Endothelial cell (in vitro differentiated cells): ENCODE measurements around the gene PCDHGB2. TPM values are rescaled to one million over a fixed set of nuclear protein-coding genes. Genes with fewer than 3 reads are reported as not detected.
A peak's percentile ranks its signal among the peaks of the same experiment; 100 is the strongest.

Experiments
- DNase-seq: peaks from one replicate; pipeline ENCODE4 v3.0.0; 2021; ENCODE audit warnings: low spot score
- H3K27ac Mint-ChIP-seq: one replicate; pipeline ENCODE4 v1.8.0; 2021; ENCODE audit warnings: mixed read lengths, inconsistent platforms; ENCODE audit not compliant: unreplicated experiment
- H3K27me3 Mint-ChIP-seq: one replicate; pipeline ENCODE4 v1.8.0; 2021; ENCODE audit warnings: mild to moderate bottlenecking, moderate library complexity, mixed read lengths, inconsistent platforms; ENCODE audit not compliant: unreplicated experiment
- H3K36me3 Mint-ChIP-seq: one replicate; pipeline ENCODE4 v1.8.0; 2021; ENCODE audit warnings: mild to moderate bottlenecking, low read depth, mixed read lengths, inconsistent platforms; ENCODE audit not compliant: unreplicated experiment
- H3K4me1 Mint-ChIP-seq: one replicate; pipeline ENCODE4 v1.8.0; 2021; ENCODE audit warnings: mild to moderate bottlenecking, mixed read lengths, inconsistent platforms; ENCODE audit not compliant: unreplicated experiment
- H3K4me3 Mint-ChIP-seq: one replicate; pipeline ENCODE4 v1.8.0; 2021; ENCODE audit warnings: mild to moderate bottlenecking, mixed read lengths, inconsistent platforms; ENCODE audit not compliant: unreplicated experiment
- H3K9me3 Mint-ChIP-seq: one replicate; pipeline ENCODE4 v1.8.0; 2021; ENCODE audit warnings: mixed read lengths, inconsistent platforms; ENCODE audit not compliant: unreplicated experiment
- CTCF ChIP-seq: fragments of 200-600 bp; sonication (generic); IDR thresholded peaks from one replicate; pipeline ENCODE4 v1.5.0; 2021; ENCODE audit warnings: antibody characterized with exemption; ENCODE audit not compliant: unreplicated experiment
- total RNA-seq: library from RNA; stranded (reverse); fragmentation: NEBNext Ultra II Directional; extraction: Animal tissue kit (Norgen Biotek cat#: 25700); gene quantifications from one replicate; pipeline ENCODE4 v1.2.1, GENCODE V29; 2021; ENCODE audit not compliant: unreplicated experiment

Gene PCDHGB2
- total RNA-seq, 1 donor from 2014 or later = 11.1 TPM

DNA sequence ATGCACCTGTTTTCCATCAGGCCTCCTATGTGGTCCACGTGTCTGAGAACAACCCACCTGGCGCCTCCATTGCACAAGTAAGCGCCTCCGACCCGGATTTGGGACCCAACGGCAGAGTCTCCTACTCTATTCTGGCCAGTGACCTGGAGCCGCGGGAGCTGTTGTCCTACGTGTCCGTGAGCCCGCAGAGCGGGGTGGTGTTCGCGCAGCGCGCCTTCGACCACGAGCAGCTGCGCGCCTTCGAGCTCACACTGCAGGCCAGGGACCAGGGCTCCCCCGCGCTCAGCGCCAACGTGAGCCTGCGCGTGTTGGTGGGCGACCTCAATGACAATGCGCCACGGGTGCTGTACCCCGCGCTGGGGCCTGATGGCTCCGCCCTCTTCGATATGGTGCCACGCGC lies 8.2 kb upstream of the PCDHGB2 start:
- no peak overlapping the region for H3K4me3 Mint-ChIP-seq
- TF ChIP-seq CTCF = no peak
- DNase-seq = no peak
- H3K4me1 Mint-ChIP-seq = no peaks in the 10 kb centered on the region
- peaks cover 45% of the 10 kb centered on the region for H3K36me3 Mint-ChIP-seq
- no peak overlapping the region for H3K27ac Mint-ChIP-seq
- peaks cover 6% of the 10 kb centered on the region for H3K27me3 Mint-ChIP-seq
- peaks cover 29% of the 10 kb centered on the region for H3K9me3 Mint-ChIP-seq

GRCh38 chr5:141354900-141355469 lies 4.8 kb upstream of the PCDHGB2 start, which contains the start of gene PCDHGA4:
TSS of gene PCDHGA4 (plus strand) at chr5:141355021. CDS start at chr5:141355108, 87 bp downstream.
- peaks cover 45% of the 10 kb centered on the region for H3K36me3 Mint-ChIP-seq
- peak within 1 kb of the TSS; percentile 51 for H3K4me3 Mint-ChIP-seq
- TF ChIP-seq CTCF = peak; percentile 60

GRCh38 chr5:141355641-141356040 lies 4.2 kb upstream of the PCDHGB2 start:
- Mint-ChIP-seq H3K4me3 (peak overlapping the region; percentile 51), H3K36me3 (peaks cover 47% of the 10 kb centered on the region), H3K9me3 (peaks cover 27% of the 10 kb centered on the region), H3K4me1 (peaks cover 13% of the 10 kb centered on the region), H3K27me3 (peaks cover 5% of the 10 kb centered on the region), H3K27ac (no peak overlapping the region)
- DNase-seq = no peak
- no peak for TF ChIP-seq CTCF

More at GRCh38 chr5:141354900-141355469, 4.8 kb upstream of the PCDHGB2 start, which contains the start of gene PCDHGA4:
- peaks cover 27% of the 10 kb centered on the region for H3K9me3 Mint-ChIP-seq
- DNase-seq = no peak
- H3K27ac Mint-ChIP-seq = no peak within 1 kb of the TSS
- peaks cover 7% of the 10 kb centered on the region for H3K4me1 Mint-ChIP-seq
- peaks cover 4% of the 10 kb centered on the region for H3K27me3 Mint-ChIP-seq

DNA sequence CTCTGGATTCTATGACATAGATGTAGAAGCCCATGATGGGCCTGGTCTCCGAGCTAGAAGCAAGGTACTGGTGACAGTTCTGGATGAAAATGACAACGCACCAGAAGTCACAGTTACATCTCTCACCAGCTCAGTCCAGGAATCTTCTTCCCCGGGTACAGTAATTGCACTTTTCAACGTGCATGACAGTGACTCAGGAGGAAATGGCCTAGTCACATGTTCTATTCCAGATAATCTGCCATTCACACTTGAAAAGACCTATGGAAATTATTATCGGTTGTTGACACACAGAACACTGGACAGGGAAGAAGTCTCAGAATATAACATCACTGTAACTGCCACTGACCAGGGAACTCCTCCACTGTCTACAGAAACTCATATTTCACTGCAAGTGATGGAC lies 3.7 kb upstream of the PCDHGB2 start:
- H3K27ac Mint-ChIP-seq = no peak overlapping the region
- no peak for TF ChIP-seq CTCF
- H3K4me1 Mint-ChIP-seq = peaks cover 15% of the 10 kb centered on the region
- DNase-seq = no peak
- H3K9me3 Mint-ChIP-seq = peaks cover 32% of the 10 kb centered on the region
- peak overlapping the region; percentile 47 for H3K4me3 Mint-ChIP-seq
- peaks cover 52% of the 10 kb centered on the region for H3K36me3 Mint-ChIP-seq
- peaks cover 8% of the 10 kb centered on the region for H3K27me3 Mint-ChIP-seq

- H3K4me1 Mint-ChIP-seq = peaks cover 15% of the 10 kb centered on the region
- no peak for DNase-seq
- peaks cover 35% of the 10 kb centered on the region for H3K9me3 Mint-ChIP-seq
- no peak for TF ChIP-seq CTCF
- peaks cover 10% of the 10 kb centered on the region for H3K27me3 Mint-ChIP-seq
- H3K27ac Mint-ChIP-seq = no peak overlapping the region
- peaks cover 55% of the 10 kb centered on the region for H3K36me3 Mint-ChIP-seq
- no peak overlapping the region for H3K4me3 Mint-ChIP-seq
Measured at GRCh38 chr5:141356950-141357349, 2.8 kb upstream of the PCDHGB2 start.
